ENCODE data around the gene LYRM4.

LYRM4 gene

GRCh38 chr6:5260661-5261544 lies at the start of gene LYRM4, which contains the start of gene FARS2:
LYRM4 (minus strand) TSS chr6:5260950; CDS start chr6:5260733, 217 bp downstream.
FARS2 (plus strand) TSS chr6:5261513.
- peak; percentile 89 for DNase-seq (ENCODE audit: low spot score)

GRCh38 chr6:5308066-5308465 lies 47.3 kb upstream of the LYRM4 start:
- no peak for DNase-seq (ENCODE audit: low spot score)

- no peak for DNase-seq (ENCODE audit: low spot score)
Measured at GRCh38 chr6:5307058-5307457, 46.3 kb upstream of the LYRM4 start.

GRCh38 chr6:5305968-5306626 lies 45.3 kb upstream of the LYRM4 start:
- no peak for DNase-seq (ENCODE audit: low spot score)

GRCh38 chr6:5303682-5304081 lies 42.9 kb upstream of the LYRM4 start:
- DNase-seq (ENCODE audit: low spot score) = no peak

GRCh38 chr6:5302995-5303622 lies 42.4 kb upstream of the LYRM4 start:
- peak; percentile 69 for DNase-seq (ENCODE audit: low spot score)

- DNase-seq (ENCODE audit: low spot score) = peak; percentile 6
Measured at GRCh38 chr6:5302220-5302946, 41.6 kb upstream of the LYRM4 start.

- no peak for DNase-seq (ENCODE audit: low spot score)
Measured at GRCh38 chr6:5300206-5300764, 39.5 kb upstream of the LYRM4 start.

- DNase-seq (ENCODE audit: low spot score) = no peak
Measured at GRCh38 chr6:5295623-5296022, 34.9 kb upstream of the LYRM4 start.

- DNase-seq (ENCODE audit: low spot score) = no peak
Measured at GRCh38 chr6:5294392-5295211, 33.9 kb upstream of the LYRM4 start.

- DNase-seq (ENCODE audit: low spot score) = no peak
Measured at GRCh38 chr6:5293692-5294091, 32.9 kb upstream of the LYRM4 start.

- DNase-seq (ENCODE audit: low spot score) = no peak
Measured at GRCh38 chr6:5292154-5292553, 31.4 kb upstream of the LYRM4 start.

GRCh38 chr6:5290500-5290899 lies 29.8 kb upstream of the LYRM4 start:
- no peak for DNase-seq (ENCODE audit: low spot score)

- DNase-seq (ENCODE audit: low spot score) = no peak
Measured at GRCh38 chr6:5290097-5290496, 29.3 kb upstream of the LYRM4 start.

GRCh38 chr6:5287966-5288297 lies 27.2 kb upstream of the LYRM4 start:
- no peak for DNase-seq (ENCODE audit: low spot score)

- DNase-seq (ENCODE audit: low spot score) = no peak
Measured at GRCh38 chr6:5287205-5287965, 26.6 kb upstream of the LYRM4 start.

- DNase-seq (ENCODE audit: low spot score) = no peak
Measured at GRCh38 chr6:5286780-5287179, 26.0 kb upstream of the LYRM4 start.

GRCh38 chr6:5285526-5285925 lies 24.8 kb upstream of the LYRM4 start:
- no peak for DNase-seq (ENCODE audit: low spot score)

- no peak for DNase-seq (ENCODE audit: low spot score)
Measured at GRCh38 chr6:5285081-5285480, 24.3 kb upstream of the LYRM4 start.

- DNase-seq (ENCODE audit: low spot score) = no peak
Measured at GRCh38 chr6:5282191-5282623, 21.5 kb upstream of the LYRM4 start.

Measured in CD4-positive, alpha-beta T cell treated with Interleukin-15 for 4 hours (primary cell).